MCF 10A (cell line): Measurements from ENCODE around the gene C5orf63. TPM values are rescaled to one million over a fixed set of nuclear protein-coding genes. Genes with fewer than 3 reads are reported as not detected.

Source experiments
- BruUV-seq: library from RNA; stranded (reverse); fragments of 400-500 nt; replicated peaks from 2 replicates; lab custom pipeline; 2021; lab: Mats Ljungman, UMichigan
- CTCF ChIA-PET: fragments of 300-600 bp; sonication (Branson Sonifier 250); formaldehyde crosslinking; extraction: SDS; loops from one replicate; lab custom pipeline; 2021; ENCODE audit warnings: antibody characterized with exemption, inconsistent platforms; lab: Yijun Ruan, JAX
- POLR2A ChIA-PET: fragments of 300-600, 350-650 bp; sonication (Branson Sonifier 250); formaldehyde crosslinking; extraction: SDS; loops from one replicate; lab custom pipeline; 2020; ENCODE audit warnings: antibody characterized with exemption, inconsistent platforms; lab: Yijun Ruan, JAX
- DNase-seq: peaks from one replicate; pipeline ENCODE4 v3.0.0-alpha.2; 2018; ENCODE audit not compliant: unreplicated experiment
- H3K27ac Mint-ChIP-seq: one replicate; pipeline ENCODE4 v1.8.0; 2022; ENCODE audit warnings: mild to moderate bottlenecking, low read depth, mixed read lengths; ENCODE audit not compliant: unreplicated experiment
- H3K27me3 Mint-ChIP-seq: one replicate; pipeline ENCODE4 v1.8.0; 2022; ENCODE audit warnings: mixed read lengths; ENCODE audit not compliant: insufficient read depth, unreplicated experiment
- H3K36me3 Mint-ChIP-seq: one replicate; pipeline ENCODE4 v1.8.0; 2022; ENCODE audit warnings: mild to moderate bottlenecking, moderate library complexity, mixed read lengths; ENCODE audit not compliant: insufficient read depth, unreplicated experiment
- H3K4me1 Mint-ChIP-seq: one replicate; pipeline ENCODE4 v1.8.0; 2022; ENCODE audit warnings: mixed read lengths; ENCODE audit not compliant: insufficient read depth, unreplicated experiment
- H3K4me3 Mint-ChIP-seq: one replicate; pipeline ENCODE4 v1.8.0; 2022; ENCODE audit warnings: mild to moderate bottlenecking, moderate library complexity, mixed read lengths; ENCODE audit not compliant: unreplicated experiment
- H3K9me3 Mint-ChIP-seq: one replicate; pipeline ENCODE4 v1.8.0; 2022; ENCODE audit warnings: mixed read lengths; ENCODE audit not compliant: unreplicated experiment
- intact Hi-C: fragments of 100-400 bp; cut with micrococcal nuclease; formaldehyde crosslinking; loops from 2 replicates; pipeline ENCODE4 v1.14.1; 2022
- total RNA-seq: library from RNA; stranded (reverse); gene quantifications from 2 replicates; pipeline ENCODE4 v1.2.3, GENCODE V29; 2022
- TF ChIP-seq, protein P1 (sequence below): fragments of 200-600 bp; IDR thresholded peaks from one replicate; pipeline ENCODE4 v1.8.0; 2022; ENCODE audit warnings: antibody characterized with exemption, mild to moderate bottlenecking; ENCODE audit not compliant: unreplicated experiment

C5orf63 gene
- total RNA-seq, 1 experiment from 2014 or later = 10.8 TPM

DNA sequence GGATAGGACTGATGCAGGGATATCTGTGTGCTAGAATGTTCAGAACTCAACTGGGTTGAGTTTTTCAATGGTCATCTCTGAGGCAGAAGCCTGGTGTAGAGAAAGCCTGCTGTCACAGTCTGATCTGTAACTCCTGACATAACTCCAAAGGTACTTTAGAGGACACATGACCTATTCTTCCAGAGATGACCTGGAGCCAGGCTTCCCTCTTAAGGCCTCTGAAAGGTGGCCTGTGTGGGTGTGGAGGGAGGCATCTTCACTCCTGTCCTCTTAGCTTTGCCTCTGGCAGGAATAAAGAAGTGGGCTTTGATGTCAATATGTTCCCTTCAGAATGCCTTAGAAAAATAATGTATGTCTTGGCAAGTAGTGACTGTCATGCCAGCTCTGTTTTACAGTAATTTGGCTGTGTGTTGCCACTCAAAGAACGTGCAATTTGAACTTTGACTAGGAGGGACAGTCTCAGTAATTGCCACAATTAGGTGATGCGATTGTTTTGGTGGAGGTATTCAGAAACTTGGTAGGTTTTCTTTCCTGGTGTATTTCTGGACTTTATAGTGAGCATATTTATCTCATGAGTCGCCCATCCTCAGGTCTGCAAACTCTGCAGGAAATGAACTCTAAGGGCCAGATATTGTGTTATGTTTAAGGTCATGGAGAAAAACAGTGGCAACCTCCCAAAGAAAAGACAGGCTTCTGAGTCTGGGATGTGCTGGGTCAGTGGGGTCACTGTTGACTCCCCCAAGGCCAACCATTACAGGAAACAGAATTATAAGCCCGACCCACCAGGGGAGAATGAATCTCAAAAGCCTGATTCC, 3.2 kb upstream of the C5orf63 start:
- Mint-ChIP-seq H3K4me3 (no peak overlapping the region), H3K4me1 (peaks cover 22% of the 10 kb centered on the region), H3K9me3 (no peaks in the 10 kb centered on the region), H3K27me3 (no peaks in the 10 kb centered on the region), H3K36me3 (no peaks in the 10 kb centered on the region), H3K27ac (no peak overlapping the region)
- ChIA-PET CTCF (interaction anchor here (0.6 to 1.7 kb wide), 4 partner anchors 10 to 505 kb away, joined by 3 to 8 read pairs (median 4); no protein-coding TSS in a partner anchor), POLR2A (interaction anchor here (1.5 kb wide), 1 partner anchor 12 kb away, joined by 6 read pairs; no protein-coding TSS in a partner anchor)
- BruUV-seq = no TSS peak
- DNase-seq = no peak
- intact Hi-C loops = loop anchor here (10.0 kb wide), 1 partner anchor 128 kb away; no protein-coding TSS in a partner anchor
- TF ChIP-seq, protein P1, sequence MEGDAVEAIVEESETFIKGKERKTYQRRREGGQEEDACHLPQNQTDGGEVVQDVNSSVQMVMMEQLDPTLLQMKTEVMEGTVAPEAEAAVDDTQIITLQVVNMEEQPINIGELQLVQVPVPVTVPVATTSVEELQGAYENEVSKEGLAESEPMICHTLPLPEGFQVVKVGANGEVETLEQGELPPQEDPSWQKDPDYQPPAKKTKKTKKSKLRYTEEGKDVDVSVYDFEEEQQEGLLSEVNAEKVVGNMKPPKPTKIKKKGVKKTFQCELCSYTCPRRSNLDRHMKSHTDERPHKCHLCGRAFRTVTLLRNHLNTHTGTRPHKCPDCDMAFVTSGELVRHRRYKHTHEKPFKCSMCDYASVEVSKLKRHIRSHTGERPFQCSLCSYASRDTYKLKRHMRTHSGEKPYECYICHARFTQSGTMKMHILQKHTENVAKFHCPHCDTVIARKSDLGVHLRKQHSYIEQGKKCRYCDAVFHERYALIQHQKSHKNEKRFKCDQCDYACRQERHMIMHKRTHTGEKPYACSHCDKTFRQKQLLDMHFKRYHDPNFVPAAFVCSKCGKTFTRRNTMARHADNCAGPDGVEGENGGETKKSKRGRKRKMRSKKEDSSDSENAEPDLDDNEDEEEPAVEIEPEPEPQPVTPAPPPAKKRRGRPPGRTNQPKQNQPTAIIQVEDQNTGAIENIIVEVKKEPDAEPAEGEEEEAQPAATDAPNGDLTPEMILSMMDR = no peak

DNA sequence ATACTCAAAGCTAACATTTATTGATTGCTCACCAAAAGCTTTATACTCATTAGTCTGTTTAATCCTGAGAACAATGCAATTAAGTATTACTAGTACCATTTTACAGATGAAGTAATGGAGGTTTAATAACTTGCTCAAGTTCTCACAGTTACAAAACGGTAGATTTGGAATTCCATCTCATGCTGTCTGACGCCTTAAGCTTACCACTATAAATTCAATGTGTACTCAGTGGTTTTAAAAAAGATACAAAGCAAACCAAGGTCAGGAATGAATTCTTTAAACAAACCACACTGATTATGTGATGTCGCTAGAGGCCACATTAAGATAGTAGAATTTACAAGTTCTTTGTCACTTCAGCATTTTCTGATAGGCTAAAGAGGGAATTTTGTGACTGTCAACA, 1.2 kb upstream of the C5orf63 start:
- TF ChIP-seq, protein P1 = no peak
- Mint-ChIP-seq H3K27me3 (no peaks in the 10 kb centered on the region), H3K9me3 (no peaks in the 10 kb centered on the region), H3K36me3 (no peaks in the 10 kb centered on the region), H3K4me1 (peaks cover 10% of the 10 kb centered on the region), H3K27ac (no peak overlapping the region), H3K4me3 (no peak overlapping the region)
- ChIA-PET CTCF (interaction anchor here (0.6 to 2.3 kb wide), 3 partner anchors 10 to 49 kb away, joined by 3 to 14 read pairs (median 10); no protein-coding TSS in a partner anchor), POLR2A (interaction anchor here (0.8 to 3.9 kb wide), 6 partner anchors 10 to 101 kb away, joined by 4 to 27 read pairs (median 10); partner anchors contain the start of gene MARCHF3)
- DNase-seq = no peak
- intact Hi-C loops = loop anchor here (10.0 kb wide), 1 partner anchor 130 kb away; no protein-coding TSS in a partner anchor
- BruUV-seq = no TSS peak

- no peaks in the 10 kb centered on the region for H3K9me3 Mint-ChIP-seq
- no peak for DNase-seq
- no TSS peak for BruUV-seq
- TF ChIP-seq, protein P1 = no peak
- intact Hi-C loops = loop anchor here (10.0 kb wide), 1 partner anchor 135 kb away; no protein-coding TSS in a partner anchor
- no peaks in the 10 kb centered on the region for H3K36me3 Mint-ChIP-seq
- CTCF ChIA-PET = interaction anchor here (0.6 to 1.2 kb wide), 3 partner anchors 26 to 265 kb away, joined by 3 read pairs; no protein-coding TSS in a partner anchor
- no peak overlapping the region for H3K4me3 Mint-ChIP-seq
- no peaks in the 10 kb centered on the region for H3K27me3 Mint-ChIP-seq
- POLR2A ChIA-PET = no interaction called here
- H3K27ac Mint-ChIP-seq = no peak overlapping the region
- H3K4me1 Mint-ChIP-seq = peaks cover 9% of the 10 kb centered on the region
These were observed 3.1 kb downstream of the C5orf63 start for GRCh38 chr5:127070243-127070642.
